Measurements from ENCODE around the gene TMEM81. TPM values are rescaled to one million over a fixed set of nuclear protein-coding genes. Genes with fewer than 3 reads are reported as not detected.

The TMEM81 gene
- total RNA-seq, 1 experiment from 2014 or later = 4.3 TPM

DNA sequence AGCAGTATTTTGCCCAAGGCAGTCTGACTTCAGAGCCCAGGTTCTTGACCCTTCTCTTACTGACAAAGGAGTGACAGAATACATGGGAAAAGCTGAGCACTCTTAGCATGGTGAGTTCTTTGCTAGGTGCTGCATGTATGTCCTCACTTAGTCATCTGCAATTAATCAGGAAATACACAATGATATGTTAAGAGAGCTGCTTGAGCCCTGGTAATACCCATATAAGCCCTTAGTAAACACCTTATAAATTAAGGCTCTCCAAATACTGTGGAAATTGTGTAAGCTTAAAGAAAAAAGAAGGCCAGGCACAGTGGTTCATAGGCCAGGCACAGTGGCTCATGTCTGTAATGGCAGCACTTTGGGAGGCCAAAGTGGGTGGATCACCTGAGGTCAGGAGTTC, 14.0 kb upstream of the TMEM81 start:
- H3K36me3 ChIP-seq (ENCODE audit: control insufficient read depth, insufficient read depth, low read length) = peaks cover 1% of the 10 kb centered on the region

DNA sequence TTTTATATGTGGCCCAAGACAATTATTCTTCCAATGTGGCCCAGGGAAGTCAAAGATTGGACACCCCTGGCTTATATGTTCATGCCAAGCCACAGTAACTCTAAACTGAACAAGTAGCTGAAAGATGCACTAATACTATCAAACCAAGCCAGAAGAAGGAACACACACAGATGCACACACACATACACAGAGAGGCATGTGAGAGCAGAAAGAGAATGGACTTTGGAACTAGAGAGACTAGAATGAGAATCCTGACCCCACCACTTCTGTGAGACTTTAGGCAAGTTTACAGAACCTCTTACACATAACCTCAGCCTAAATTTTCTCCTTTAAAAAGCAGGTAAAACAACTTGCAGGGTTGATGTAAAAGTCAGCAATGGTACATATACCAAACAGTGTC, 11.2 kb upstream of the TMEM81 start:
- H3K36me3 ChIP-seq (ENCODE audit: control insufficient read depth, insufficient read depth, low read length) = peaks cover 1% of the 10 kb centered on the region; the same call in 1 of the 2 replicates
- DNase-seq = no peak
- TF ChIP-seq, protein P1, sequence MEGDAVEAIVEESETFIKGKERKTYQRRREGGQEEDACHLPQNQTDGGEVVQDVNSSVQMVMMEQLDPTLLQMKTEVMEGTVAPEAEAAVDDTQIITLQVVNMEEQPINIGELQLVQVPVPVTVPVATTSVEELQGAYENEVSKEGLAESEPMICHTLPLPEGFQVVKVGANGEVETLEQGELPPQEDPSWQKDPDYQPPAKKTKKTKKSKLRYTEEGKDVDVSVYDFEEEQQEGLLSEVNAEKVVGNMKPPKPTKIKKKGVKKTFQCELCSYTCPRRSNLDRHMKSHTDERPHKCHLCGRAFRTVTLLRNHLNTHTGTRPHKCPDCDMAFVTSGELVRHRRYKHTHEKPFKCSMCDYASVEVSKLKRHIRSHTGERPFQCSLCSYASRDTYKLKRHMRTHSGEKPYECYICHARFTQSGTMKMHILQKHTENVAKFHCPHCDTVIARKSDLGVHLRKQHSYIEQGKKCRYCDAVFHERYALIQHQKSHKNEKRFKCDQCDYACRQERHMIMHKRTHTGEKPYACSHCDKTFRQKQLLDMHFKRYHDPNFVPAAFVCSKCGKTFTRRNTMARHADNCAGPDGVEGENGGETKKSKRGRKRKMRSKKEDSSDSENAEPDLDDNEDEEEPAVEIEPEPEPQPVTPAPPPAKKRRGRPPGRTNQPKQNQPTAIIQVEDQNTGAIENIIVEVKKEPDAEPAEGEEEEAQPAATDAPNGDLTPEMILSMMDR (IDR thresholded peaks at IDR 0.05; ENCODE audit: insufficient read depth in 1 of 2, low read depth in 1 of 2, low read length in 1 of 2, severe bottlenecking in 1 of 2, unreplicated experiment in 1 of 2) = no peak

More for the DNA sequence above, 14.0 kb upstream of the TMEM81 start:
- ChIA-PET CTCF (no interaction called here), POLR2A (no interaction called here)
- Mint-ChIP-seq H3K9me3 (ENCODE audit: unreplicated experiment) (no peaks in the 10 kb centered on the region), H3K27ac (ENCODE audit: unreplicated experiment) (no peak overlapping the region), H3K27me3 (ENCODE audit: insufficient read depth, unreplicated experiment) (no peaks in the 10 kb centered on the region), H3K36me3 (ENCODE audit: insufficient read depth, unreplicated experiment) (peaks cover 82% of the 10 kb centered on the region), H3K4me3 (ENCODE audit: unreplicated experiment) (no peak overlapping the region), H3K4me1 (ENCODE audit: low read depth, unreplicated experiment) (no peaks in the 10 kb centered on the region)
- H3K27me3 ChIP-seq (replicated peaks; ENCODE audit: control insufficient read depth, insufficient read depth, low read length) = no peaks in the 10 kb centered on the region
- H3K9me3 ChIP-seq = no peaks in the 10 kb centered on the region
- no peak for DNase-seq
- intact Hi-C loops (cut with micrococcal nuclease; ENCODE audit: unreplicated experiment) = no loop called here
- no peak overlapping the region for H3K4me3 ChIP-seq (ENCODE audit: low read depth, low read length)
- TF ChIP-seq, protein P1 (IDR thresholded peaks at IDR 0.05; ENCODE audit: insufficient read depth in 1 of 2, low read depth in 1 of 2, low read length in 1 of 2, severe bottlenecking in 1 of 2, unreplicated experiment in 1 of 2) = no peak
- no peaks in the 10 kb centered on the region for H3K4me1 ChIP-seq
- no TSS peak for BruUV-seq (replicated peaks)

DNA sequence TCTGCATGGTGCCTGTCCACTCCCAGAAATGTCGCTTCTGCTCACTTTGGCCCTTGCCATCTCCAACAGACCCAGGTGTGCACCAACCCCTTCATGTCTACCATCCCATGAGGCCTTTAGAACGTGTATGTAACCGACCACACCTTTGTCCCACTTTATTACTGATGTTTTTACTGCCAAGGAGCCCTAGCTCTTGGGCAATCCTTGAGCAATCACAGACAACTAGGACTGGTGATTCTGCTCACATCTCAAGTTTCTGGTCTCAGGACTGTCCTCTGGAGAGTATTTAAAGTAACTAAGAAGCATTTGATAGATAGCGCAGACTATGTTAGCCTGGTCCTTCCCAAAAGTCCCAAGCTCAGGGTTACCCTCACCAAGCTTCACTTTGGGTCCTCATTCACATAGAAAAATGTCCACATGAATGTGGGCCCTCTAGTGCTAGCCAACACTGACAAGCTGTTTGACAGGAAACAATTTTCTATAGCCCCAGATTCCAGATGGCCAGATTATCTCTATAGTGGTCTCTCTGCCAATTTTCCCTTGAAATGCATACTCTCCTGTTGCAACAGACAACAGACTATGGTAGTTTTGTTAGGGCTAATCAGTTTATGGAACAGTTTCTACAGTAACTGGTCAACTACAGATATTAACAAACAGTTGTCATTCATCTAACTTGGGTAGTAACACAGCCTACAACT, 6.9 kb upstream of the TMEM81 start:
- H3K9me3 ChIP-seq = no peaks in the 10 kb centered on the region
- H3K36me3 Mint-ChIP-seq (ENCODE audit: insufficient read depth, unreplicated experiment) = peaks cover 62% of the 10 kb centered on the region
- BruUV-seq (replicated peaks) = no TSS peak
- H3K36me3 ChIP-seq (ENCODE audit: control insufficient read depth, insufficient read depth, low read length) = peaks cover 1% of the 10 kb centered on the region; the same call in 1 of the 2 replicates
- DNase-seq = no peak
- H3K27me3 Mint-ChIP-seq (ENCODE audit: insufficient read depth, unreplicated experiment) = no peaks in the 10 kb centered on the region
- no peak overlapping the region for H3K27ac Mint-ChIP-seq (ENCODE audit: unreplicated experiment)
- no peaks in the 10 kb centered on the region for H3K4me1 Mint-ChIP-seq (ENCODE audit: low read depth, unreplicated experiment)
- POLR2A ChIA-PET = no interaction called here
- intact Hi-C loops (cut with micrococcal nuclease; ENCODE audit: unreplicated experiment) = no loop called here
- H3K4me3 ChIP-seq (ENCODE audit: low read depth, low read length) = no peak overlapping the region
- H3K4me1 ChIP-seq = no peaks in the 10 kb centered on the region
- no peaks in the 10 kb centered on the region for H3K9me3 Mint-ChIP-seq (ENCODE audit: unreplicated experiment)
- no peaks in the 10 kb centered on the region for H3K27me3 ChIP-seq (replicated peaks; ENCODE audit: control insufficient read depth, insufficient read depth, low read length)
- no peak overlapping the region for H3K4me3 Mint-ChIP-seq (ENCODE audit: unreplicated experiment)
- TF ChIP-seq, protein P1 (IDR thresholded peaks at IDR 0.05; ENCODE audit: insufficient read depth in 1 of 2, low read depth in 1 of 2, low read length in 1 of 2, severe bottlenecking in 1 of 2, unreplicated experiment in 1 of 2) = no peak
- CTCF ChIA-PET = interaction anchor here (1.4 kb wide), 1 partner anchor 29 kb away, joined by 4 read pairs; no protein-coding TSS in a partner anchor

More for the DNA sequence above, 11.2 kb upstream of the TMEM81 start:
- Mint-ChIP-seq H3K4me1 (ENCODE audit: low read depth, unreplicated experiment) (no peaks in the 10 kb centered on the region), H3K27ac (ENCODE audit: unreplicated experiment) (no peak overlapping the region), H3K9me3 (ENCODE audit: unreplicated experiment) (no peaks in the 10 kb centered on the region), H3K4me3 (ENCODE audit: unreplicated experiment) (no peak overlapping the region), H3K36me3 (ENCODE audit: insufficient read depth, unreplicated experiment) (peaks cover 63% of the 10 kb centered on the region), H3K27me3 (ENCODE audit: insufficient read depth, unreplicated experiment) (no peaks in the 10 kb centered on the region)
- H3K4me1 ChIP-seq = no peaks in the 10 kb centered on the region
- no peaks in the 10 kb centered on the region for H3K9me3 ChIP-seq
- H3K4me3 ChIP-seq (ENCODE audit: low read depth, low read length) = no peak overlapping the region
- ChIA-PET CTCF (interaction anchor here (1.0 kb wide), 1 partner anchor 34 kb away, joined by 3 read pairs; no protein-coding TSS in a partner anchor), POLR2A (no interaction called here)
- BruUV-seq (replicated peaks) = no TSS peak
- no peaks in the 10 kb centered on the region for H3K27me3 ChIP-seq (replicated peaks; ENCODE audit: control insufficient read depth, insufficient read depth, low read length)
- intact Hi-C loops (cut with micrococcal nuclease; ENCODE audit: unreplicated experiment) = no loop called here
